Measurements from ENCODE around the gene ZNF684. TPM values are rescaled to one million over a fixed set of nuclear protein-coding genes. Genes with fewer than 3 reads are reported as not detected.

ZNF684 gene
- total and polyA plus RNA-seq, 9 of the 15 experiments (the other 6 are each of a cell fraction or from before 2014, with no cell fraction given): 4.8 to 8.8 (median 5.5) TPM

- peak; percentile 98 for TF ChIP-seq ZBTB40 (IDR thresholded peaks at IDR 0.05)
- no peak for TF ChIP-seq ZBTB40 (CRISPR knock-in tag; IDR thresholded peaks at IDR 0.05)
- TF ChIP-seq ZNF12 (CRISPR knock-in tag; IDR thresholded peaks at IDR 0.05): peak; percentile 81
- no peak for TF ChIP-seq ZKSCAN8 (CRISPR knock-in tag; IDR thresholded peaks at IDR 0.05)
- TF ChIP-seq JUNB (CRISPR knock-in tag; conservative IDR thresholded peaks at IDR 0.05): no peak
- no peak for TF ChIP-seq SRSF7 (optimal IDR thresholded peaks at IDR 0.05; ENCODE audit: low read depth, low read length)
- TF ChIP-seq HMG20A (CRISPR knock-in tag; conservative IDR thresholded peaks at IDR 0.05): no peak
- TF ChIP-seq, protein P1, sequence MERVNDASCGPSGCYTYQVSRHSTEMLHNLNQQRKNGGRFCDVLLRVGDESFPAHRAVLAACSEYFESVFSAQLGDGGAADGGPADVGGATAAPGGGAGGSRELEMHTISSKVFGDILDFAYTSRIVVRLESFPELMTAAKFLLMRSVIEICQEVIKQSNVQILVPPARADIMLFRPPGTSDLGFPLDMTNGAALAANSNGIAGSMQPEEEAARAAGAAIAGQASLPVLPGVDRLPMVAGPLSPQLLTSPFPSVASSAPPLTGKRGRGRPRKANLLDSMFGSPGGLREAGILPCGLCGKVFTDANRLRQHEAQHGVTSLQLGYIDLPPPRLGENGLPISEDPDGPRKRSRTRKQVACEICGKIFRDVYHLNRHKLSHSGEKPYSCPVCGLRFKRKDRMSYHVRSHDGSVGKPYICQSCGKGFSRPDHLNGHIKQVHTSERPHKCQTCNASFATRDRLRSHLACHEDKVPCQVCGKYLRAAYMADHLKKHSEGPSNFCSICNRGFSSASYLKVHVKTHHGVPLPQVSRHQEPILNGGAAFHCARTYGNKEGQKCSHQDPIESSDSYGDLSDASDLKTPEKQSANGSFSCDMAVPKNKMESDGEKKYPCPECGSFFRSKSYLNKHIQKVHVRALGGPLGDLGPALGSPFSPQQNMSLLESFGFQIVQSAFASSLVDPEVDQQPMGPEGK (CRISPR knock-in tag; IDR thresholded peaks at IDR 0.05; ENCODE audit: borderline replicate concordance): no peak
- TF ChIP-seq ATF2 (CRISPR knock-in tag; IDR thresholded peaks at IDR 0.05): no peak
- no peak for TF ChIP-seq ZNF217 (CRISPR knock-in tag; IDR thresholded peaks at IDR 0.05)
- TF ChIP-seq COPS2 (conservative IDR thresholded peaks at IDR 0.05): no peak
- TF ChIP-seq, protein P2, sequence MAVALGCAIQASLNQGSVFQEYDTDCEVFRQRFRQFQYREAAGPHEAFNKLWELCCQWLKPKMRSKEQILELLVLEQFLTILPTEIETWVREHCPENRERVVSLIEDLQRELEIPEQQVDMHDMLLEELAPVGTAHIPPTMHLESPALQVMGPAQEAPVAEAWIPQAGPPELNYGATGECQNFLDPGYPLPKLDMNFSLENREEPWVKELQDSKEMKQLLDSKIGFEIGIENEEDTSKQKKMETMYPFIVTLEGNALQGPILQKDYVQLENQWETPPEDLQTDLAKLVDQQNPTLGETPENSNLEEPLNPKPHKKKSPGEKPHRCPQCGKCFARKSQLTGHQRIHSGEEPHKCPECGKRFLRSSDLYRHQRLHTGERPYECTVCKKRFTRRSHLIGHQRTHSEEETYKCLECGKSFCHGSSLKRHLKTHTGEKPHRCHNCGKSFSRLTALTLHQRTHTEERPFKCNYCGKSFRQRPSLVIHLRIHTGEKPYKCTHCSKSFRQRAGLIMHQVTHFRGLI (CRISPR knock-in tag; IDR thresholded peaks at IDR 0.05): no peak
Measured at GRCh38 chr1:40531381-40532061, at the start of gene ZNF684 (continued).

All from K562 (cell line).